Hepatocyte (in vitro differentiated cells): ENCODE results near the gene SOX4.

Experiments
- CTCF ChIP-seq: fragments of 200-600 bp; sonication (generic); IDR thresholded peaks from 2 replicates; pipeline ENCODE4 v1.5.1; 2016; ENCODE audit warnings: antibody characterized with exemption, mild to moderate bottlenecking; ENCODE audit not compliant: poor library complexity
- EZH2 ChIP-seq: fragments of 200-600 bp; sonication (generic); IDR thresholded peaks from 2 replicates; pipeline ENCODE4 v1.6.1; 2016; ENCODE audit warnings: antibody characterized with exemption, mild to moderate bottlenecking, borderline replicate concordance
- EZH2phosphoT487 ChIP-seq: fragments of 200-600 bp; sonication (generic); IDR thresholded peaks from one replicate; pipeline ENCODE4 v1.6.1; 2018; ENCODE audit warnings: antibody characterized with exemption, mild to moderate bottlenecking, low read depth, moderate library complexity; ENCODE audit not compliant: unreplicated experiment, severe bottlenecking

- TF ChIP-seq CTCF (no peak), EZH2 (no peak), EZH2phosphoT487 (no peak)
These were observed 6.8 kb upstream of the SOX4 start for GRCh38 chr6:21586740-21587178.
